ENCODE data around the gene NTHL1.

GRCh38 chr16:2007081-2007836 lies 40.4 kb downstream of the NTHL1 start:
- TF ChIP-seq PATZ1 (CRISPR knock-in tag; IDR thresholded peaks at IDR 0.05; ENCODE audit: borderline replicate concordance) (no peak), GLIS3 (CRISPR knock-in tag; IDR thresholded peaks at IDR 0.05) (no peak), ISL1 (CRISPR knock-in tag; IDR thresholded peaks at IDR 0.05) (no peak), ARNTL (CRISPR knock-in tag; IDR thresholded peaks at IDR 0.05; ENCODE audit: borderline replicate concordance, low read depth) (no peak), ZC3H10 (CRISPR knock-in tag; IDR thresholded peaks at IDR 0.05) (no peak), ZNF565 (CRISPR knock-in tag; conservative IDR thresholded peaks at IDR 0.05; ENCODE audit: low read depth) (no peak), ZFP30 (CRISPR knock-in tag; IDR thresholded peaks at IDR 0.05) (no peak)
